GM10266 (cell line): ENCODE data around the gene C11orf71.

Experiments used
- DNase-seq: peaks from one replicate; pipeline ENCODE4 v3.0.0; 2012; ENCODE audit errors: extremely low spot score
- CTCF ChIP-seq: IDR thresholded peaks from 2 replicates; pipeline ENCODE4 v1.5.1; 2012; ENCODE audit warnings: mild to moderate bottlenecking, low read depth; ENCODE audit not compliant: control insufficient read depth, insufficient read depth; ENCODE audit errors: missing control alignments

C11orf71 gene

DNA sequence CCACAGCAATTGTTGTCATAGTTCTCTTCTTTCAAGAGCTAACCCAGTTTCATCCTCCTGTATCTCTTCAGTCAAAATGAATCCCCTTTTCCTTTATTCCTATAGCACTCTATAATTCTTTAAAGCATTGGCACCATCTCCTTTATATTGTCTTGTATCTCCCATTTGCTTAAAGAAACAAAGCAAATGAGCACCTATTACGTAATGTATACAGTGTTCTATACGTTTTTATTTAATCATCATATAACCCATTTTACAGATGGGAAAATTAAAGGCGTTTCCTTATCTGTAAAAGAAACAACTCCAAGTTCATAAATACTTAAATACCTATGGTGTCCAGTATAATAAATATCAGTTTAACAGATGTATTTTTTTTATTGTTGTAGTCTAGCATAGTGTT lies 32.6 kb upstream of the C11orf71 start:
- no peak for DNase-seq
- no peak for TF ChIP-seq CTCF

DNA sequence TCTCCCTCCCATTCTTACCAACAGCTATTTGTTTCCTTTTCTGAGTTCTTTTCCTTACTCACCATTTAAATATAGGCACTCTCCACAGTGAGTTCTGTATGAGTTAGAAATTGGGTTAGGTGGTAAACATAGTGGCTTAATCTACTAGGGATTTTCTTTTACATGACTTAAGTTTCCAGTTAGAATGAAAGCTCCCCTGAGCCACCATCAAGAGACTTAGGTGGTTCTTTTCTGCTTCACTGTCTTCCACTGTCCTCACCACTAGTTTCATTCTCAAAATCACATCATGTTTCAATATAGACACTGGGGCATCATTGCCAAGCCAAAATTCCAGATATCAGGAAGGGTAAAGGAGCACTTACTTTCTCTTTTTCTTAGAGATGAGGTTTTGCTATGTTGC lies 30.0 kb upstream of the C11orf71 start:
- DNase-seq: no peak
- TF ChIP-seq CTCF: no peak

DNA sequence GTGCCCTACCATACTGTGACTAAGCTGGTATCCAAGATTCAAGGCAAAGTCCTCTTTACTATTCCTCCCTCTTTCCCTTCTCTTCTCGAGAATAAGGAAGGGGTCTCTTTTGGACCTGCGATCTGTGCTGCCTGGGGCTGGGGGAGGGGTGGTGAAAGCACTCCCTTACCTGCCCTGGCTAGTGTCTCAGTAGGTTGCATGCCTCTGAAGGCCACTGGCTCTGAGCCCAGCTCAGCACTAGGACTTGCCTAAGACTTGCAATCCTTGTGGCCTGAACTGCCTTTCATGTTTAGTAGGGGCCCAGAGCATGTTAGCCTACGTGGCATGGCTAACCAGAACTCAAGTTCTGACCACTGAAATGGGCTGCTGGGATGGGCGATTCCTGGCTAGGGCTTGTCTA lies 26.0 kb upstream of the C11orf71 start:
- TF ChIP-seq CTCF: no peak
- no peak for DNase-seq

GRCh38 chr11:114416441-114416961 lies 16.2 kb upstream of the C11orf71 start:
- TF ChIP-seq CTCF: no peak
- no peak for DNase-seq

DNA sequence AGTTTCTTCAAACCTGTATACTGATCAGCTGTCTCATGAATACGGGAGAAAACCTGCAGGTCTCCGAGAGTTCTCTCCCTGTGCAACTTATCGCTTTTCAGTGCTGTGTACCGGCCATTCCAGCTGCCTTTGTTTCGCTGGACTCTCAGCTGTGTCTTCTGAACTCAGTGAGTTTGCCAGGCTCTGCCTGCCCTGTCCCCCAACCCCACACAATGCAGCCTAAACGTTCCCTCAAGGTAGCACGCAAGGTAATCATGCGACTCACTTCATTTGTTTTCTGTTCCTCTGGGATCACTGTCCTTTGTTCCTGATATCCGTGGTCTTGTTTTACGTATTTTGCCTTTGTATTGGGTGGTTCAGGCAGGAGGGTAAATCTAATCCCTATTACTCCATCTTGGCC lies 13.6 kb upstream of the C11orf71 start:
- no peak for TF ChIP-seq CTCF
- no peak for DNase-seq

GRCh38 chr11:114412946-114413345 lies 12.6 kb upstream of the C11orf71 start:
- TF ChIP-seq CTCF: no peak
- DNase-seq: no peak

DNA sequence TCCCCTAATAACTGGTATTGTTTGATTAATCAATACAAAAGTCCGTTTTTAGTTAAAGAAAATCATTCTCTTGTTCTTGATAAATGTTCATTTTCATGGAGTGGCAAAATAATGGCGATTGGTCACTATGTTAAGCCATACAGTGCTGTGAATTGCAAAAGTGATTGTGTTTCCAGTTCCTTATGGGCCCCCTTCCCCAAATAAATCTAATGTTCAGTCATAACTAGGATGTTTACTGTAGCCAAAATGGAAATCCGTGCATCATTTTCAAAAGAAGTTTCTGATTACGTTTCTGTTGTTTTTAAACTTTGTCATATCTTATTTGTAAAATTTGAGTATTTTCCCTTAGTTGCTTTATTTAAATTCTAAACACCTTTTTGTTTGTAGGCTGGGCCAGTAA lies 1.0 kb upstream of the C11orf71 start:
- no peak for TF ChIP-seq CTCF
- no peak for DNase-seq

- TF ChIP-seq CTCF: peak; percentile 30
These were observed 558 bp upstream of the C11orf71 start for GRCh38 chr11:114400915-114401223.

More at GRCh38 chr11:114400915-114401223, 558 bp upstream of the C11orf71 start:
- no peak for DNase-seq
